Muscle of back (tissue), 11 donors: ENCODE measurements around the gene IL6. TPM values are rescaled to one million over a fixed set of nuclear protein-coding genes. Genes with fewer than 3 reads are reported as not detected.
"Not testable (repeated sequence)": the region's sequence is repeated elsewhere in the genome, so short reads cannot be mapped to it uniquely, and the experiment has no call there.

Experiments
- DNase-seq, 3 donors: peaks; one replicate each; pipeline versions ENCODE4 v3.0.0 to v3.0.0-alpha.2; 2013
- polyA plus RNA-seq, 10 donors: library from polyadenylated mRNA; unstranded; fragments of 120-200 nt; gene quantifications; one replicate each; pipeline ENCODE4 v1.2.1, GENCODE V29; 2013; ENCODE audit not compliant: insufficient read length in 10 of 10

The IL6 gene
- polyA plus RNA-seq, 10 donors, result 0.23 to 1.0 (median 0.31) TPM; not detected in 4

GRCh38 chr7:22703978-22704610, 22.9 kb upstream of the IL6 start:
- DNase-seq, result not testable (repeated sequence)

DNA sequence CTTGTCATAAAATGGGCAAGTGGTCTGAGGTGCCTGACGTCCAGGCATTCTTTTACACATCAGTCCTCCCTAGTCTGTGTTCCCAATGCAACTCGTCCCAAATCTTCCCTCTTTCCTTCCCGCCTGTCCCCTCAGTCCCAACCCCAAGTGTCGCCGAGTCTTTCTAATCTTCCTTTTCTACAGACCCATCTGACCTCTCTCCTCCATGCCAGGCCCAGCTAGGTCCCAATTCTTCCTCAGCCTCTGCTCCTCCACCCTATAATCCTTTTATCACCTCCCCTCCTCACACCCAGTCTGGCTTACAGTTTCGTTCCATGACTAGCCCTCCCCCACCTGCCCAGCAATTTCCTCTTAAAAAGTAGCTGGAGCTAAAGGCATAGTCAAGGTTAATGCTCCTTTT, 22.3 kb upstream of the IL6 start:
- DNase-seq, result not testable (repeated sequence)

- DNase-seq, result not testable (repeated sequence)
Measured at GRCh38 chr7:22705874-22706273, 21.1 kb upstream of the IL6 start.

- DNase-seq, result not testable (repeated sequence)
Measured at GRCh38 chr7:22707026-22707691, 19.8 kb upstream of the IL6 start.

GRCh38 chr7:22708214-22708613, 18.8 kb upstream of the IL6 start:
- DNase-seq, result not testable (repeated sequence)

DNA sequence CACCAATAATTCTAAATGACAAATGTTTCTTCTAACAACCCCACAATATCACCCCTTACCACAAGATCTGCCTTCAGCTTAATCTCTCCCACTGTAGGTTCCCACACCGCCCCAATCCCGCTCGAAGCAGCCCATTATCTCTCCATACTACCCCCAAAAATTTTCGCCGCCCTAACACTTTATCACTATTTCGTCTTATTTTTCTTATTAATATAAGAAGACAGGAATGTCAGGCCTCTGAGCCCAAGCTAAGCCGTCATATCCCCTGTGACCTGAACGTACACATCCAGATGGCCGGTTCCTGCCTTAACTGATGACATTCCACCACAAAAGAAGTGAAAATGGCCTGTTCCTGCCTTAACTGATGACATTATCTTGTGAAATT, 18.3 kb upstream of the IL6 start:
- not testable (repeated sequence) for DNase-seq

DNA sequence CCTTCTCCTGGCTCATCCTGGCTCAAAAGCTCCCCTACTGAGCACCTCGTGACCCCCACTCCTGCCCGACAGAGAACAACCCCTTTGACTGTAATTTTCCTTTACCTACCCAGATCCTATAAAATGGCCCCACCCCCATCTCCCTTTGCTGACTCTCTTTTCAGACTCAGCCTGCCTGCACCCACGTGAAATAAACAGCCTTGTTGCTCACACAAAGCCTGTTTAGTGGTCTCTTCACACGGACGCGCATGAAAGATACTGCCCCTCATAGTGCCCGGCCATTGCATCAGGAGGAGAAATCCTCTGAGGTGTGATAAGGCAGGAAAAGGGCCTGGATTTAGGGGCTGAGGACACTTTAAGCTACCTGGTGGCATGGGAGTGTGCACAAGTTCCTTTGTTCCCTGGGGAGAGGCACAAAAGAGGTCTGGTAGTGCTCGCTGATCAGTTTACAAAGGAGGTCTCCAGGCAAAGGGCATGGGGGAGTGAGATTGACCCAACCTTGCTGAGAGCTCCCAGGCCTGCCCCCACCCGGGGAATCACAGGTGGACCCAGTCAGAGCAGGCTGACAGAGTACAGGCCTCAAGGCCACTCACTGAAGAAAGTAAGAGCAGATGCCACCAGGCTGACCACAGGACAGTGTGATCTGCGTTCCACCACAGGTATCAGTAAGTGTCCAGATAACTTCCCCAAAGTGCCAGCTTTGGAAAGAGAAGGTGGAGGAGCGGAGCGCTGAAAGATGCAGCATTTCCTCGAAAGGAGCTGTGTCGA, 17.8 kb upstream of the IL6 start:
- not testable (repeated sequence) for DNase-seq

GRCh38 chr7:22709857-22710256, 17.1 kb upstream of the IL6 start:
- no peak for DNase-seq

GRCh38 chr7:22712999-22713398, 14.0 kb upstream of the IL6 start:
- DNase-seq, result no peak

DNA sequence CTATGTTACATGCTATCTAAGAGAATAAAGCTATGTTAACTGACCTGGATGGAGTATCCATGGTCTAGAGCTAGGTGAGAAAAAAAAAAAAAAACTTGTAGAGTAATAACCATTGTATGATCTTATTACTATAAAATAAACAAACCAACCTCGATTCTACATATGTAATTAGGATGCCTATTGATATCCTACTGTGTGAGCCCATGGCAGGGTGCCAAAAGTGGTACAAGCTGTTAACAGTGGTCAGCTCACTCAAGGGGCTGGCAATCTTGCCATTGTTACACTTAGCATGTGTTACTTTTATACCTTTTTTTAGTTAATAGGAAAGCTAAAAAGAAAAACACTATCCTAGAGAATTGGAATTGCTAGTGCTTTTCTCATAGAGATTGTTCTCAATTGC, 13.5 kb upstream of the IL6 start:
- no peak for DNase-seq

GRCh38 chr7:22715969-22716368, 11.0 kb upstream of the IL6 start:
- DNase-seq, result no peak

DNA sequence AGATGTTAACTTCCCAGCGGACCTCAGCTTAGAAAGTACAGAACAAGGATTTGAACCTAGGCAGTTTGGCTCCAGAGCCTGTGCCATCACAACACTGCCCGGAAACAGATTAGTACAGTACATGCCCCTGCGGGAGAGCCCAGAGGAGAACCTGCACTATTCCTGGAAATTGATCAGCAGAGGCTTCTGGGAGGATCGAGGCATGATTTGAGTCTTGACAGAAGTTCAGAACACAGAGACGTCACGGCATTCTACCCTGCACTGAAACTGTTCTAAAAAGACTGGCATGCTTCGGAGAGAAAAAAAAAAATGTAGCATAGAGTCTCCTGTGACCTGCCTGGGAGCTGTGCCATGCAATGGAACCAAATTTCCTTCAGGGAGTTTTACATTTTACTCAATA, 9.2 kb upstream of the IL6 start:
- no peak for DNase-seq

- peak; percentile 18 to 83 (median 56) for DNase-seq
Measured at GRCh38 chr7:22718200-22718711, 8.7 kb upstream of the IL6 start.

DNA sequence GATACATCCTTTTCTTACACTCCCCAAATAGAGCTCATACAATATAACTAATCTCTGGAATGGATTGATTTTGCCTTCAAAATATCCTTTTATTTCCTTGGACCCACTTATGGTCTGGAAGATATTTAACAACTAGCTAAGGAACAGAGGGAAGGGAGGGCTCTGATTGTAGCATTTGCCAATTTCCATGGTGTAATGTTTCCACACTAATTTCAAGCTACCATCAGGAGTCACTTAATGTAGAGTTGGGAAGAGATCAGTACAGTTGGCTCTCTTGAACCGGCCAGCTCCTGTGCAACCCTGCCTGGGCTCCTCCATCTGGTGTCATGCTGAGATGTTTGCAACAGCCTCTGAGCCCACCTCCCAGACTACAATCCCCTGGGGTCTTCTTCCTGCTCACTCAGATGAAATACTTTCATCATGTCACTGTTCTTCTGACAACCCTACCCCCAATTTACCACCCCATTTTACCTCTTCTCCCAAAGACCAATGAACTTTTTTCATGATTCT, 8.0 kb upstream of the IL6 start:
- peak in 2 of 3 donors; percentile 33 to 38 for DNase-seq

DNA sequence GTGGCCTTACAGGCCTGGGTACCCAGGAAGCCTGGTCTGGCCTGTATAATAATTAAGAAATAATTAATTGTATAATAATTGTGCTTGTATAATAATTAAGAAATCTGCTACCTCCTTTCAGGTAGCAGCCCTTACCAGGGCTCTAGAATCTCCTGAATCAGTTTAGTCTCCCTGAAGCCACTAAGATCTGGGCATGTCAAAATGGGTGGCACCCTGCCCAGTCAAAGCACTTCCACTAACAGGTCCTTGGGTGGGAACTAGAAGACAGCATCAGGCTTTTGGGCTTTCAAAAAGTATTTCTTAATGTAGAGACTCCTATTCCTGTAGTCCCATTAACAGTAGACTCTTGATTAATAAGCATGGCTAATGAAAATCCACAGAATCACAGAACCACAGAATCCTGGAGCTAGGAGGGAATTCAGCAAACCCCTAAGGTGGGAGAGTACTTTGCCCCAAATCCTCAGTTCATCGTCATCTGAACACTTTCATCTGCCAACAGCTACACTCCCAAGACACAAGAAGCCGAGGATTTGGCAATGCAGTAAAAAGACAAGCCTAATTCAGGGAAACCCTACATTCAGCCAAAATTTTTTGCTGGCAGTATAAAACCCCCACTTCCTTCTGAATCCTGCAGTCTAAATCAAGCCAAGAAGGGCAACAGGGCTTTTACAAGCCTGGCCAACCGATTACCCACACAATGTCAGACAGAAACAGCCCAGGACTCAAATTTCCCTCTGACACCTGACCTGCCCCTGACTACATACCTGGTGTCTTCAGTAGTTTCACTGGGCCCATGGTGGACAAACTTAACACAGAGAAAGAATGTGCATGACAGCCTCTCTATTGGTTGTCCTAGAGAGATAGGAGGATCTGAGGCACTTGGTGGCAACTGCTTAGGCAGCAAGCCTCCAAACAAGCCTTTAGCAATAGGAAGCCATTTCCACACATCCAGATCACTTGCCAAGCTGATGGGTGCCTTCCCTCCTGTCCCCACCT, 5.9 kb upstream of the IL6 start:
- DNase-seq, result no peak

DNA sequence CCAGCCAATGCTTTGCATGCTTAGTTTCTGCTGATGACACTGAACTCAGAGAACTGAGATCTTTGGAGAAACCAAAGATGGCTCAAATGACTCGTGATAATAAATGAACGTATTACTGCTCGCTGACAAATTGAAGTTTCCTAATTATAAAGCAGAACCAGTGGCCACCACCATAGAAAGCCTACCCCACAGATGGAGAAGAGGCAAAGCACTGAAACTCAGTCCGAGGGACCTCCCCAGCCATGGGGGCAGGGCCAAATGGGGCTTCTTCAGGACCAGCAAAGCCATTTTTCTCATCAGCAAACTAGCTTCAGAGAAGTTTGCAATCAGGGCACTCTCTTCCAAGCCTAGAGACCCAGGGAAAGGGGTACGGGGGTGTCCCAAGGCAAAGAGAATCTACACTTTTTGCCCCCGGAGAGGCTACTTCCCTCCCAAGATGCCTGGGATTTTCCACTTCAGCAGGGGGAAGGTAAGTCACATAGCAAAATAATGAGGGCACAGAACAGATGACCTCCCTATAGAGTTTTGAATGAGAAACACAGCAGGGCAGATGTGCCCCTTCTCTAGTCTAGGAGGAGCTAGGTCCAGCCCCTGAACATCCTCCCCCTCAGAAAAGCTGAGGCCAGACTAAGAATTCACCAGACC, 4.3 kb upstream of the IL6 start:
- DNase-seq, result no peak

DNA sequence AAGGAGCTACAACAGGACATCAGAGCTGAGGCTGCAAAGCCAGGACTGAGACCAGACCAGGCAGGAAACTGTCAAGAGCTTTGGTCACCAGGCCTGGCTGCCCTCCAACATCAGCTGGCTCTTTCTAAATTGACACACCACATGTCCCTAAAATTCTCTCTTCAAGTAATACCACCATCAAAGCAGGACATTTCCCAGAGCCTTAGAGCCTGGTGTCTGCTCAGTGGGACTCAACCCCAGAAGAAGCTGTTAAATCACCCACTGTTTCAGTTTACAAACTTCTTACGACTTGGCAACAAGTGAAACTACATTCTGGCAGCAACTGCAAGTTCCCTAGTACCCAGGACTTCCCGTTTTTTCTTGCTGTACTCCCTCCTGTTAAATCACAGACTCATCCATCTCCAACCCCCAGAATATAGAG, 3.8 kb upstream of the IL6 start:
- DNase-seq, result peak in 2 of 3 donors; percentile 44 to 67

GRCh38 chr7:22723637-22724036, 3.4 kb upstream of the IL6 start:
- no peak for DNase-seq

- DNase-seq, result peak in 2 of 3 donors; percentile 42 to 64
Measured at GRCh38 chr7:22724861-22725260, 2.1 kb upstream of the IL6 start.

DNA sequence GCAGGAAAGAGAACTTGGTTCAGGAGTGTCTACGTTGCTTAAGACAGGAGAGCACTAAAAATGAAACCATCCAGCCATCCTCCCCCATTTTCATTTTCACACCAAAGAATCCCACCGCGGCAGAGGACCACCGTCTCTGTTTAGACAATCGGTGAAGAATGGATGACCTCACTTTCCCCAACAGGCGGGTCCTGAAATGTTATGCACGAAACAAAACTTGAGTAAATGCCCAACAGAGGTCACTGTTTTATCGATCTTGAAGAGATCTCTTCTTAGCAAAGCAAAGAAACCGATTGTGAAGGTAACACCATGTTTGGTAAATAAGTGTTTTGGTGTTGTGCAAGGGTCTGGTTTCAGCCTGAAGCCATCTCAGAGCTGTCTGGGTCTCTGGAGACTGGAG, 1.4 kb upstream of the IL6 start:
- DNase-seq, result peak in 2 of 3 donors; percentile 58 to 72
